MM.1S (cell line): ENCODE results near the gene PCSK9.
"Not testable (repeated sequence)": the region's sequence is repeated elsewhere in the genome, so short reads cannot be mapped to it uniquely, and the experiment has no call there.

ENCODE experiments used
- DNase-seq: peaks from one replicate; pipeline ENCODE4 v3.0.0-alpha.2; 2015
- H2AFZ ChIP-seq: fragments of 300-600 bp; sonication (generic); 2 replicates; pipeline ENCODE4 v1.6.0; 2016; ENCODE audit warnings: antibody characterized with exemption, low read length
- H3F3A ChIP-seq: fragments of 300-600 bp; sonication (generic); 2 replicates; pipeline ENCODE4 v1.6.1; 2016; ENCODE audit warnings: mild to moderate bottlenecking, antibody characterized with exemption, low read length, moderate library complexity, mixed read lengths; ENCODE audit not compliant: insufficient read depth
- H3K27ac ChIP-seq: fragments of 300-600 bp; sonication (generic); 2 replicates; pipeline ENCODE4 v1.5.1; 2016; ENCODE audit warnings: mild to moderate bottlenecking, low read length
- H3K27me3 ChIP-seq: fragments of 300-600 bp; sonication (generic); replicated peaks from 2 replicates; pipeline ENCODE4 v1.6.0; 2016; ENCODE audit warnings: low read length; ENCODE audit not compliant: insufficient read depth
- H3K36me3 ChIP-seq: fragments of 300-600 bp; sonication (generic); replicated peaks from 2 replicates; pipeline ENCODE4 v1.6.1; 2016; ENCODE audit warnings: mild to moderate bottlenecking, low read length, mixed read lengths; ENCODE audit not compliant: insufficient read depth
- H3K4me1 ChIP-seq: fragments of 300-600 bp; sonication (generic); 2 replicates; pipeline ENCODE4 v1.6.1; 2016; ENCODE audit warnings: low read length, mixed read lengths
- H3K4me2 ChIP-seq: fragments of 300-600 bp; sonication (generic); 2 replicates; pipeline ENCODE4 v1.6.0; 2016; ENCODE audit warnings: low read depth, low read length
- H3K4me3 ChIP-seq: fragments of 300-600 bp; sonication (generic); 2 replicates; pipeline ENCODE4 v1.5.1; 2016; ENCODE audit warnings: low read length, mixed read lengths
- H3K79me2 ChIP-seq: fragments of 300-600 bp; sonication (generic); 2 replicates; pipeline ENCODE4 v1.6.1; 2016; ENCODE audit warnings: mixed run types, low read length, mixed read lengths
- H3K9ac ChIP-seq: fragments of 300-600 bp; sonication (generic); 2 replicates; pipeline ENCODE4 v1.6.1; 2016; ENCODE audit warnings: low read length, mixed read lengths
- H3K9me2 ChIP-seq: fragments of 300-600 bp; sonication (generic); replicated peaks from 2 replicates; pipeline ENCODE4 v1.6.1; 2016; ENCODE audit warnings: mild to moderate bottlenecking, low read length, mixed read lengths; ENCODE audit not compliant: insufficient read depth
- H3K9me3 ChIP-seq: fragments of 300-600 bp; sonication (generic); replicated peaks from 2 replicates; pipeline ENCODE4 v1.6.1; 2016; ENCODE audit warnings: mild to moderate bottlenecking, low read length, mixed read lengths; ENCODE audit not compliant: insufficient read depth
- H4K20me1 ChIP-seq: fragments of 300-600 bp; sonication (generic); 2 replicates; pipeline ENCODE4 v1.6.1; 2016; ENCODE audit warnings: mild to moderate bottlenecking, low read length, moderate library complexity, mixed read lengths; ENCODE audit not compliant: insufficient read depth
- EZH2 ChIP-seq: fragments of 300-600 bp; sonication (generic); optimal IDR thresholded peaks from 2 replicates; pipeline ENCODE3; 2017; ENCODE audit warnings: low read depth, mild to moderate bottlenecking, antibody characterized with exemption, low read length, mixed read lengths
- EZH2phosphoT487 ChIP-seq: fragments of 300-600 bp; sonication (generic); IDR thresholded peaks from 2 replicates; pipeline ENCODE4 v1.6.1; 2018; ENCODE audit warnings: antibody characterized with exemption, low read length
- TF ChIP-seq, protein P1 (sequence below): fragments of 300-600 bp; sonication (generic); IDR thresholded peaks from 2 replicates; pipeline ENCODE4 v1.5.1; 2016; ENCODE audit warnings: antibody characterized with exemption, low read length, mixed read lengths

Gene PCSK9

DNA sequence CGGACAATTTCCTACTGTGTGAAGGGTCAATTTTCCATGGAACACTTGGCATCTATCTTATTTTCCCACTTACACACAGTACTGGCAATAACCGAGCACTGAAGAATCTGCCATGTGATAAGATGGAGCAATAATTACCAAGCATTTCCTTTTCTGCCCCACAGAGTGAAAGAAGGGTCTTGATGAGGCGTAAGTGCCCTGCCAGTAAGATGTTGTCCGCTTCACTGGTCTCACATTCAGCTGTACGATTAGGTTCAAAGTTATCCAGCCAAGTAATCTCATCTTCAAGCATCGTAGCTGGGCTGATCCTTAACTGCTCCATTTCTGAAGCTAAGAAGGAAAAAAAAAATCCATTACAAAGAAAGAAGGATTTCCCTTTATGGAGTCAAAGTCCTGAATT, 67.8 kb downstream of the PCSK9 start:
- Histone ChIP-seq H3K36me3 (no peaks in the 10 kb centered on the region), H3K9ac (no peak overlapping the region), H3K9me2 (no peaks in the 10 kb centered on the region), H3K79me2 (no peaks in the 10 kb centered on the region), H4K20me1 (no peaks in the 10 kb centered on the region), H3K27ac (no peak overlapping the region), H3K27me3 (no peaks in the 10 kb centered on the region), H3K4me1 (no peaks in the 10 kb centered on the region), H3K9me3 (no peaks in the 10 kb centered on the region), H3F3A (no peaks in the 10 kb centered on the region), H3K4me3 (no peak overlapping the region), H3K4me2 (no peak overlapping the region), H2AFZ (no peak overlapping the region)
- TF ChIP-seq, protein P1, sequence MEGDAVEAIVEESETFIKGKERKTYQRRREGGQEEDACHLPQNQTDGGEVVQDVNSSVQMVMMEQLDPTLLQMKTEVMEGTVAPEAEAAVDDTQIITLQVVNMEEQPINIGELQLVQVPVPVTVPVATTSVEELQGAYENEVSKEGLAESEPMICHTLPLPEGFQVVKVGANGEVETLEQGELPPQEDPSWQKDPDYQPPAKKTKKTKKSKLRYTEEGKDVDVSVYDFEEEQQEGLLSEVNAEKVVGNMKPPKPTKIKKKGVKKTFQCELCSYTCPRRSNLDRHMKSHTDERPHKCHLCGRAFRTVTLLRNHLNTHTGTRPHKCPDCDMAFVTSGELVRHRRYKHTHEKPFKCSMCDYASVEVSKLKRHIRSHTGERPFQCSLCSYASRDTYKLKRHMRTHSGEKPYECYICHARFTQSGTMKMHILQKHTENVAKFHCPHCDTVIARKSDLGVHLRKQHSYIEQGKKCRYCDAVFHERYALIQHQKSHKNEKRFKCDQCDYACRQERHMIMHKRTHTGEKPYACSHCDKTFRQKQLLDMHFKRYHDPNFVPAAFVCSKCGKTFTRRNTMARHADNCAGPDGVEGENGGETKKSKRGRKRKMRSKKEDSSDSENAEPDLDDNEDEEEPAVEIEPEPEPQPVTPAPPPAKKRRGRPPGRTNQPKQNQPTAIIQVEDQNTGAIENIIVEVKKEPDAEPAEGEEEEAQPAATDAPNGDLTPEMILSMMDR: no peak
- TF ChIP-seq EZH2phosphoT487 (no peak), EZH2 (no peak)
- no peak for DNase-seq

DNA sequence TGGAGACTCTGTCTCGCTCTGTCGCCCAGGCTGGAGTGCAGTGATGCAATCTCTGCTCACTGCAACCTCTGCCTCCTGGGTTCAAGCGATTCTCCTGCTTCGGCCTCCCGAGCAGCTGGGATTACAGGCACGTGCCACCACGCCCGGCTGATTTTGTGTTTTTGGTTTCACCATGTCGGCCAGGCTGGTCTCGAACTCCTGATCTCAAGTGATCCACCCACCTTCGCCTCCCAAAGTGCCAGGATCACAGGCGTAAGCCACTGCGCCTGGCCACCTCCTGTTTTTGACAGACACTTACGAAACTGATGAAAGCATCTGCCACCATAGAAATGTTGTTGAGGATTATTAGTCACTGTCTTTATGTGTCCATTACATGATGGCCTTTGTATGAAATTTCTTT, 69.7 kb downstream of the PCSK9 start:
- not testable (repeated sequence) for H3K79me2 ChIP-seq, DNase-seq, H3K9me3 ChIP-seq, H3K4me2 ChIP-seq, H3K36me3 ChIP-seq, H4K20me1 ChIP-seq, H3K4me1 ChIP-seq, H3K4me3 ChIP-seq, H3K27ac ChIP-seq, H3K27me3 ChIP-seq, H3K9ac ChIP-seq, H3F3A ChIP-seq, H3K9me2 ChIP-seq, H2AFZ ChIP-seq
